Kidney epithelial cell (primary cell): ENCODE data around the gene COPRS. TPM values are rescaled to one million over a fixed set of nuclear protein-coding genes. Genes with fewer than 3 reads are reported as not detected.
"Not testable (repeated sequence)": the region's sequence is repeated elsewhere in the genome, so short reads cannot be mapped to it uniquely, and the experiment has no call there.

Experiments used
- DNase-seq: peaks from one replicate; pipeline ENCODE4 v3.0.0-alpha.2; 2010; ENCODE audit warnings: low read depth
- H3K27me3 ChIP-seq: 2 replicates; pipeline ENCODE4 v1.6.0; 2011; ENCODE audit warnings: low read length; ENCODE audit not compliant: control insufficient read depth, insufficient read depth
- H3K36me3 ChIP-seq: 2 replicates; pipeline ENCODE4 v1.5.1; 2011; ENCODE audit warnings: low read length; ENCODE audit not compliant: control insufficient read depth, insufficient read depth
- H3K4me3 ChIP-seq: 2 replicates; pipeline ENCODE4 v1.5.1; 2011; ENCODE audit warnings: low read depth, mild to moderate bottlenecking, control low read depth, low read length
- total RNA-seq: library from RNA; depleted of rRNA; stranded (reverse); fragments of >200 nt; gene quantifications from 2 replicates; pipeline ENCODE4 v1.2.3, GENCODE V29; 2015
- TF ChIP-seq, protein P1 (sequence below): IDR thresholded peaks from 2 replicates; pipeline ENCODE4 v1.5.1; 2011; ENCODE audit warnings: mild to moderate bottlenecking, moderate library complexity, low read length, control low read depth, inconsistent platforms; ENCODE audit not compliant: insufficient read depth, poor library complexity, severe bottlenecking

Gene COPRS
- total RNA-seq, 1 donor from 2014 or later = 88.8 TPM

DNA sequence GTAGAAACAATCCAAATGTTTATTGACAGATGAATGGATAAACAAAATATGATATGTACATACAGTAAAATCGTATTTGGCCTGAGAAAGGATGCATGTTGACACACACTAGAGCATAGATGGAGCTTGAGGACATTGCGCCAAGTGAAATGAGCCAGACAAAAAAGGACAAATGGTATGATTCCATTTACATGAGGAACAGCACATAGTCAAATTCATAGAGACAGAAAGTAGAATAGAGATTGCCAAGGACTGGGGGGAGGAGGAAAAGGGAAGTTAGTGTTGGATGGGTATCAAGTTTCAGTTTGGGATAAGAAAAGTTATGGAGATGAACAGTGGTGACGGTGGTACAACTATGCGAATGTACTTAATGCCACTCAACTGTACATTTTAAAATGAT is 47.9 kb downstream of the COPRS start:
- Histone ChIP-seq H3K36me3 (no peaks in the 10 kb centered on the region), H3K27me3 (no peaks in the 10 kb centered on the region), H3K4me3 (no peak overlapping the region)
- no peak for DNase-seq
- TF ChIP-seq, protein P1, sequence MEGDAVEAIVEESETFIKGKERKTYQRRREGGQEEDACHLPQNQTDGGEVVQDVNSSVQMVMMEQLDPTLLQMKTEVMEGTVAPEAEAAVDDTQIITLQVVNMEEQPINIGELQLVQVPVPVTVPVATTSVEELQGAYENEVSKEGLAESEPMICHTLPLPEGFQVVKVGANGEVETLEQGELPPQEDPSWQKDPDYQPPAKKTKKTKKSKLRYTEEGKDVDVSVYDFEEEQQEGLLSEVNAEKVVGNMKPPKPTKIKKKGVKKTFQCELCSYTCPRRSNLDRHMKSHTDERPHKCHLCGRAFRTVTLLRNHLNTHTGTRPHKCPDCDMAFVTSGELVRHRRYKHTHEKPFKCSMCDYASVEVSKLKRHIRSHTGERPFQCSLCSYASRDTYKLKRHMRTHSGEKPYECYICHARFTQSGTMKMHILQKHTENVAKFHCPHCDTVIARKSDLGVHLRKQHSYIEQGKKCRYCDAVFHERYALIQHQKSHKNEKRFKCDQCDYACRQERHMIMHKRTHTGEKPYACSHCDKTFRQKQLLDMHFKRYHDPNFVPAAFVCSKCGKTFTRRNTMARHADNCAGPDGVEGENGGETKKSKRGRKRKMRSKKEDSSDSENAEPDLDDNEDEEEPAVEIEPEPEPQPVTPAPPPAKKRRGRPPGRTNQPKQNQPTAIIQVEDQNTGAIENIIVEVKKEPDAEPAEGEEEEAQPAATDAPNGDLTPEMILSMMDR = no peak

- DNase-seq, H3K36me3 ChIP-seq, H3K27me3 ChIP-seq, H3K4me3 ChIP-seq: not testable (repeated sequence)
Measured at GRCh38 chr17:31809876-31810275, 49.2 kb downstream of the COPRS start.

DNA sequence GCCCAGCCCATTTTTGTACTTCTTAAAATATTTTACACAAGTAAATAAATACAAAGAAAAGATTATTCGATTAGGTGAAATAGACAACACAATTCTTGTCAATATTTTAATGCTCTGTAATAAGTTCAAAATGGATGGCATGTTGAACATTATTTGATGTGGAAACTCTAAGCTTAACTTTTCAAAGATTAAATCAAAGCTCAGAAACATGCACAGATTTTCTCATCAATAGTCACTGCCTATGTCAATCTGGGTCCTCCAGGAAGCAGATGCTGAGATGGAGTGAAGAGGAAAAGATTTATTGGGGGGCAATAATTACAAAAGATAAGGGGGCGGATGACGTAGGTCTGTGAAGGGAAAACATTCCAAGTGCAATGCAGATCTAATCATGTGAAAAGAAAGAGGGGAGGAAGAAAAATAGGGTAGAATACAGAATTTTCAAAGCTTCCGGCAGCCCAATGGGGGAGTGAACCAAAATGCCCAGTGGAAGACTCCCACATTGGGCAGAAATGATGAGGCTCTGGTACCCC is 50.5 kb downstream of the COPRS start:
- TF ChIP-seq, protein P1 = no peak
- no peak for DNase-seq
- no peak overlapping the region for H3K4me3 ChIP-seq
- H3K27me3 ChIP-seq = no peaks in the 10 kb centered on the region
- no peaks in the 10 kb centered on the region for H3K36me3 ChIP-seq

- Histone ChIP-seq H3K36me3 (no peaks in the 10 kb centered on the region), H3K4me3 (no peak overlapping the region), H3K27me3 (no peaks in the 10 kb centered on the region)
- TF ChIP-seq, protein P1 = no peak
- no peak for DNase-seq
Measured at GRCh38 chr17:31807846-31808245, 51.2 kb downstream of the COPRS start.

- TF ChIP-seq, protein P1 = no peak
- Histone ChIP-seq H3K36me3 (no peaks in the 10 kb centered on the region), H3K27me3 (no peaks in the 10 kb centered on the region), H3K4me3 (no peak overlapping the region)
- DNase-seq = no peak
Measured at GRCh38 chr17:31806921-31807320, 52.1 kb downstream of the COPRS start.

GRCh38 chr17:31803494-31804213 is 55.4 kb downstream of the COPRS start:
- no peaks in the 10 kb centered on the region for H3K36me3 ChIP-seq
- no peaks in the 10 kb centered on the region for H3K27me3 ChIP-seq
- no peak overlapping the region for H3K4me3 ChIP-seq
- TF ChIP-seq, protein P1 = no peak
- DNase-seq = no peak
